Ovary (tissue), 3 donors: Measurements from ENCODE around the gene HECTD4.

Experiments
- EP300 ChIP-seq: sonication (generic); formaldehyde crosslinking; IDR thresholded peaks from one replicate; pipeline ENCODE4 v1.6.1; 2017; ENCODE audit warnings: antibody characterized with exemption
- POLR2A ChIP-seq: fragments of 450-650 bp; IDR thresholded peaks from one replicate; pipeline ENCODE4 v1.6.1; 2017; ENCODE audit warnings: antibody characterized with exemption, mild to moderate bottlenecking, moderate library complexity
- TF ChIP-seq, protein P1 (sequence below), 3 donors: fragments of 450-650 bp in 2 of 3; fragments of 200-600 bp in 1 of 3; IDR thresholded peaks; one replicate each; pipeline versions ENCODE4 v1.5.1 to v1.8.0; 2016 to 2022; ENCODE audit warnings: antibody characterized with exemption in 3 of 3, mild to moderate bottlenecking in 1 of 3
- donor health status: DM: no; HTN: no; CAD: no.

DNA sequence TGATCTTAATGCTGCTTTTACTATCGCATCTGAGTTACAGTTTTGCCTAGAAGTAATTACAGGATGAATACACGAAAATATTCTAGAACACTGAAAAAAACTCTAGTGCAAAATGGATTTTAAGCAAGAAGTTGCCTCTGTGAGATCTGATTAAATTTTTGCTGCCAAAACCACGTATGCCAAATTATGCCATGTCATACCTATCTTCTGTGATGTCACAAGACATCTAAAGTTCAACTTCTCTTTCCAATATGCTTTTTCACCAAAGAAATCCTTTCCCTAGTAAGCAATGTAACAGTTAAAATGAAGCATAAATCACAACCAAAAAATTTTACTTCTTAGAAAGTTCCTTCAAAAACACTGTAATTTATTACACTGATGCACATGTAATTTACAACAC is 39.6 kb downstream of the HECTD4 start:
- TF ChIP-seq POLR2A (no peak), EP300 (no peak)
- TF ChIP-seq, protein P1, sequence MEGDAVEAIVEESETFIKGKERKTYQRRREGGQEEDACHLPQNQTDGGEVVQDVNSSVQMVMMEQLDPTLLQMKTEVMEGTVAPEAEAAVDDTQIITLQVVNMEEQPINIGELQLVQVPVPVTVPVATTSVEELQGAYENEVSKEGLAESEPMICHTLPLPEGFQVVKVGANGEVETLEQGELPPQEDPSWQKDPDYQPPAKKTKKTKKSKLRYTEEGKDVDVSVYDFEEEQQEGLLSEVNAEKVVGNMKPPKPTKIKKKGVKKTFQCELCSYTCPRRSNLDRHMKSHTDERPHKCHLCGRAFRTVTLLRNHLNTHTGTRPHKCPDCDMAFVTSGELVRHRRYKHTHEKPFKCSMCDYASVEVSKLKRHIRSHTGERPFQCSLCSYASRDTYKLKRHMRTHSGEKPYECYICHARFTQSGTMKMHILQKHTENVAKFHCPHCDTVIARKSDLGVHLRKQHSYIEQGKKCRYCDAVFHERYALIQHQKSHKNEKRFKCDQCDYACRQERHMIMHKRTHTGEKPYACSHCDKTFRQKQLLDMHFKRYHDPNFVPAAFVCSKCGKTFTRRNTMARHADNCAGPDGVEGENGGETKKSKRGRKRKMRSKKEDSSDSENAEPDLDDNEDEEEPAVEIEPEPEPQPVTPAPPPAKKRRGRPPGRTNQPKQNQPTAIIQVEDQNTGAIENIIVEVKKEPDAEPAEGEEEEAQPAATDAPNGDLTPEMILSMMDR (IDR thresholded peaks at IDR 0.05): no peak
